Heart left ventricle (tissue), 13 donors: ENCODE data around the gene SYK.
A peak's percentile ranks its signal among the peaks of the same experiment; 100 is the strongest.

Experiments used
- POLR2A ChIP-seq, 2 donors: fragments of 450-650 bp; IDR thresholded peaks; one replicate each; pipeline ENCODE4 v1.6.1; 2017; ENCODE audit warnings: antibody characterized with exemption in 2 of 2, mild to moderate bottlenecking in 2 of 2, moderate library complexity in 2 of 2
- TF ChIP-seq, protein P1 (sequence below), 12 donors: fragments of 200-600 bp; sonication (generic) in 4 of 12; IDR thresholded peaks; one replicate each; pipeline versions ENCODE4 v1.5.0 to v1.8.0; 2018 to 2022; ENCODE audit warnings: antibody characterized with exemption in 12 of 12, mild to moderate bottlenecking in 5 of 12
- donor health status: ischemic (EF 13 %, LVEDD 7.1; RV severe dilation, severe dysfunction).
- donor health status: DM: no; HTN: yes; CAD: no.
- donor health status: DM: no; HTN: no; CAD: no.
- donor health status: ischemic (EF 25% LVEDD 6.9; RV normal size, moderate dysfunction).
- donor health status: ischemic (EF 25% LVEDD 5.7; RV mildly dilated, moderate dysfunction).
- donor health status: ischemic (EF 35%, LVEDD 5.7; RV mildly dilated, moderate dysfunction).
- donor health status: nonischemic (EF 11% LVEDD 7.7; RV severe dilation, severe dysfunction).
- donor health status: DM: yes; HTN: yes; CAD: no.
- donor health status: PGD.
- donor health status: ischemic (EF 29% LVEDD 5.4; RV normal size, mild dysfunction).
- donor health status: nonischemic (EF 23%, LVEDD 6.1; RV moderate dilation, normal function).

DNA sequence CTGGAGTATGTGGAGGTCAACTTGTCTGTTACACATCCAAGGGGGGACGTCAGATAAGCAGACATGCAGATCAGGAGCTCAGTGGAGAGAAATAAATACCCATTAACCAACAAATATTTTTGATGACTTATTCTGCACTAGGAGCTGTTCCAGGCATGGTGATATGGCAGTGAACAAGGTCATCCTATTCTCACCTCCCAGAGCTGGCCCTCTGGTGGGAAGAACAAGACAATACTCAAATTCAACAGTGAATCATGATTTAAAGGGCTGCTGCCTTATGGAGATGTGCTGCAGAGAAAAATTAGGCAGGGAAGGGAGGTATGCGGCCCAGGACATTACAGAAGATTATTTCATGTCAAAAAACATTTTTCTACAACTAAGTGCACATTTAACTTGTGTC lies 36.5 kb downstream of the SYK start:
- no peak for TF ChIP-seq POLR2A (IDR thresholded peaks at IDR 0.05)
- TF ChIP-seq, protein P1, sequence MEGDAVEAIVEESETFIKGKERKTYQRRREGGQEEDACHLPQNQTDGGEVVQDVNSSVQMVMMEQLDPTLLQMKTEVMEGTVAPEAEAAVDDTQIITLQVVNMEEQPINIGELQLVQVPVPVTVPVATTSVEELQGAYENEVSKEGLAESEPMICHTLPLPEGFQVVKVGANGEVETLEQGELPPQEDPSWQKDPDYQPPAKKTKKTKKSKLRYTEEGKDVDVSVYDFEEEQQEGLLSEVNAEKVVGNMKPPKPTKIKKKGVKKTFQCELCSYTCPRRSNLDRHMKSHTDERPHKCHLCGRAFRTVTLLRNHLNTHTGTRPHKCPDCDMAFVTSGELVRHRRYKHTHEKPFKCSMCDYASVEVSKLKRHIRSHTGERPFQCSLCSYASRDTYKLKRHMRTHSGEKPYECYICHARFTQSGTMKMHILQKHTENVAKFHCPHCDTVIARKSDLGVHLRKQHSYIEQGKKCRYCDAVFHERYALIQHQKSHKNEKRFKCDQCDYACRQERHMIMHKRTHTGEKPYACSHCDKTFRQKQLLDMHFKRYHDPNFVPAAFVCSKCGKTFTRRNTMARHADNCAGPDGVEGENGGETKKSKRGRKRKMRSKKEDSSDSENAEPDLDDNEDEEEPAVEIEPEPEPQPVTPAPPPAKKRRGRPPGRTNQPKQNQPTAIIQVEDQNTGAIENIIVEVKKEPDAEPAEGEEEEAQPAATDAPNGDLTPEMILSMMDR (IDR thresholded peaks at IDR 0.05): peak in 1 of 12 donors; percentile 9
